H9 (cell line): ENCODE data around the gene CDH13. TPM values are rescaled to one million over a fixed set of nuclear protein-coding genes. Genes with fewer than 3 reads are reported as not detected.

ENCODE experiments used
- DNase-seq: peaks from one replicate; pipeline ENCODE4 v3.0.0-alpha.2; 2017
- H2AFZ ChIP-seq: one replicate; pipeline ENCODE4 v1.6.1; 2013; ENCODE audit warnings: mild to moderate bottlenecking, low read length, control low read depth, moderate library complexity
- H2AK5ac ChIP-seq: 2 replicates; pipeline ENCODE4 v1.6.1; 2013; ENCODE audit warnings: low read length, control low read depth, mixed read lengths; ENCODE audit not compliant: insufficient read length
- H2BK120ac ChIP-seq: one replicate; pipeline ENCODE4 v1.6.1; 2013; ENCODE audit warnings: low read depth, mild to moderate bottlenecking, low read length, control low read depth, inconsistent platforms; ENCODE audit not compliant: poor library complexity, severe bottlenecking
- H2BK12ac ChIP-seq: 2 replicates; pipeline ENCODE4 v1.6.1; 2013; ENCODE audit warnings: low read length, control low read depth, mixed read lengths, low read depth; ENCODE audit not compliant: insufficient read length
- H2BK15ac ChIP-seq: 2 replicates; pipeline ENCODE4 v1.6.1; 2013; ENCODE audit warnings: low read depth, low read length, control low read depth
- H2BK20ac ChIP-seq: one replicate; pipeline ENCODE4 v1.6.1; 2013; ENCODE audit warnings: low read depth, mild to moderate bottlenecking, low read length, control low read depth, inconsistent platforms; ENCODE audit not compliant: poor library complexity, severe bottlenecking
- H2BK5ac ChIP-seq: 2 replicates; pipeline ENCODE4 v1.6.1; 2013; ENCODE audit warnings: low read length, control low read depth, mixed read lengths; ENCODE audit not compliant: insufficient read length
- H3K14ac ChIP-seq: 2 replicates; pipeline ENCODE4 v1.6.1; 2013; ENCODE audit warnings: low read length, control low read depth; ENCODE audit not compliant: insufficient read depth
- H3K18ac ChIP-seq: 2 replicates; pipeline ENCODE4 v1.6.1; 2013; ENCODE audit warnings: low read depth, mild to moderate bottlenecking, mixed read lengths, low read length, control low read depth; ENCODE audit not compliant: insufficient read length
- H3K23ac ChIP-seq: 2 replicates; pipeline ENCODE4 v1.6.1; 2013; ENCODE audit warnings: low read length, control low read depth, mixed read lengths, low read depth; ENCODE audit not compliant: insufficient read length
- H3K23me2 ChIP-seq: 2 replicates; pipeline ENCODE4 v1.6.1; 2013; ENCODE audit warnings: low read depth, mild to moderate bottlenecking, mixed read lengths, low read length, control low read depth; ENCODE audit not compliant: insufficient read length, poor library complexity, severe bottlenecking
- H3K27ac ChIP-seq: 2 replicates; pipeline ENCODE4 v1.5.1; 2013; ENCODE audit warnings: low read length, control low read depth, mixed read lengths, low read depth; ENCODE audit not compliant: insufficient read length
- H3K27me3 ChIP-seq: 2 replicates; pipeline ENCODE4 v1.6.1; 2013; ENCODE audit warnings: low read length, control low read depth, inconsistent platforms; ENCODE audit not compliant: insufficient read depth
- H3K4ac ChIP-seq: 2 replicates; pipeline ENCODE4 v1.6.1; 2013; ENCODE audit warnings: low read depth, mild to moderate bottlenecking, control low read depth, inconsistent platforms, low read length, moderate library complexity
- H3K4me1 ChIP-seq: 2 replicates; pipeline ENCODE4 v1.6.1; 2013; ENCODE audit warnings: low read length, control low read depth, inconsistent platforms; ENCODE audit not compliant: insufficient read depth
- H3K4me2 ChIP-seq: 2 replicates; pipeline ENCODE4 v1.6.1; 2013; ENCODE audit warnings: low read length, control low read depth, mixed read lengths; ENCODE audit not compliant: insufficient read length, insufficient read depth
- H3K56ac ChIP-seq: 2 replicates; pipeline ENCODE4 v1.6.1; 2013; ENCODE audit warnings: low read depth, mild to moderate bottlenecking, mixed read lengths, low read length, control low read depth; ENCODE audit not compliant: insufficient read length
- H3K79me1 ChIP-seq: 2 replicates; pipeline ENCODE4 v1.6.1; 2013; ENCODE audit warnings: low read depth, mild to moderate bottlenecking, moderate library complexity, low read length, control low read depth, inconsistent platforms; ENCODE audit not compliant: insufficient read depth, poor library complexity, severe bottlenecking
- H3K79me2 ChIP-seq: 2 replicates; pipeline ENCODE4 v1.6.1; 2013; ENCODE audit warnings: low read length, control low read depth, inconsistent platforms; ENCODE audit not compliant: insufficient read depth
- H3K9ac ChIP-seq: 2 replicates; pipeline ENCODE4 v1.6.1; 2013; ENCODE audit warnings: low read length, control low read depth, mixed read lengths; ENCODE audit not compliant: insufficient read length; ENCODE audit errors: extremely low read depth
- H3K9me3 ChIP-seq: one replicate; pipeline ENCODE4 v1.6.1; 2013; ENCODE audit warnings: low read depth, low read length, inconsistent platforms; ENCODE audit not compliant: control insufficient read depth
- H3T11ph ChIP-seq: one replicate; pipeline ENCODE4 v1.6.1; 2013; ENCODE audit warnings: mild to moderate bottlenecking, low read length, control low read depth, inconsistent platforms
- H4K20me1 ChIP-seq: one replicate; pipeline ENCODE4 v1.6.1; 2013; ENCODE audit not compliant: control insufficient read depth, insufficient read length, insufficient read depth
- H4K5ac ChIP-seq: 2 replicates; pipeline ENCODE4 v1.6.1; 2013; ENCODE audit warnings: low read depth, mild to moderate bottlenecking, mixed read lengths, low read length, control low read depth; ENCODE audit not compliant: insufficient read length
- H4K8ac ChIP-seq: replicated peaks from 2 replicates; pipeline ENCODE4 v1.6.1; 2013; ENCODE audit warnings: low read length, control low read depth, mixed read lengths, low read depth; ENCODE audit not compliant: insufficient read length
- H4K91ac ChIP-seq: 2 replicates; pipeline ENCODE4 v1.6.1; 2013; ENCODE audit warnings: low read depth, mild to moderate bottlenecking, moderate library complexity, mixed read lengths, low read length, control low read depth; ENCODE audit not compliant: insufficient read length
- H3K27ac Mint-ChIP-seq, 3 experiments: 2 replicates in 2 of 3; 3 replicates in 1 of 3; pipeline ENCODE4 v1.8.0; 2020 to 2021; ENCODE audit warnings: mixed read lengths in 3 of 3, mild to moderate bottlenecking in 1 of 3, moderate library complexity in 1 of 3
- H3K27me3 Mint-ChIP-seq: 2 replicates; pipeline ENCODE4 v1.8.0; 2021; ENCODE audit warnings: low read depth, mild to moderate bottlenecking, moderate library complexity, mixed read lengths
- H3K36me3 Mint-ChIP-seq, 3 experiments: 2 replicates in 2 of 3; 3 replicates in 1 of 3; pipeline ENCODE4 v1.8.0; 2020 to 2021; ENCODE audit warnings: low read depth in 3 of 3, mixed read lengths in 3 of 3; ENCODE audit not compliant: insufficient read depth in 1 of 3
- H3K4me1 Mint-ChIP-seq, 2 experiments: 2 replicates each; pipeline ENCODE4 v1.8.0; 2020; ENCODE audit warnings: mixed read lengths in 2 of 2
- H3K4me3 Mint-ChIP-seq, 2 experiments: 2 replicates in 1 of 2; 3 replicates in 1 of 2; pipeline ENCODE4 v1.8.0; 2020 to 2021; ENCODE audit warnings: mild to moderate bottlenecking in 2 of 2, mixed read lengths in 2 of 2, moderate library complexity in 1 of 2
- H3K9me3 Mint-ChIP-seq, 2 experiments: 2 replicates in 1 of 2; 3 replicates in 1 of 2; pipeline ENCODE4 v1.8.0; 2020; ENCODE audit warnings: mild to moderate bottlenecking in 2 of 2, mixed read lengths in 2 of 2, moderate library complexity in 1 of 2
- CTCF ChIP-seq: fragments of 200-600 bp; sonication (generic); conservative IDR thresholded peaks from 3 replicates; pipeline ENCODE4 v1.8.0; 2021; ENCODE audit warnings: antibody characterized with exemption, mild to moderate bottlenecking
- WGBS: extraction: QIAGEN DNeasy Blood & Tissue Kit; methylation state at CpG from one replicate; pipeline ENCODE4 v1.1.7; 2013; ENCODE audit warnings: missing lambda C conversion rate, low lambda C conversion rate, mixed read lengths; ENCODE audit not compliant: insufficient read length; ENCODE audit errors: extremely low coverage; 5-methylcytosine and 5-hydroxymethylcytosine counted together
- total RNA-seq: library from RNA; stranded (reverse); gene quantifications from 2 replicates; pipeline ENCODE4 v1.2.1, GENCODE V29; 2021

Gene CDH13
- total RNA-seq, 1 experiment from 2014 or later, result 1.5 TPM

GRCh38 chr16:82864332-82865040 is 237.7 kb downstream of the CDH13 start:
- H2AK5ac ChIP-seq, result no peak overlapping the region
- H2BK12ac ChIP-seq, result no peak overlapping the region
- H3K23ac ChIP-seq, result no peak overlapping the region
- H2AFZ ChIP-seq, result no peak overlapping the region
- no peak overlapping the region for H3K18ac ChIP-seq
- no peak overlapping the region for H4K5ac ChIP-seq
- no peak overlapping the region for H2BK120ac ChIP-seq
- no peak overlapping the region for H3T11ph ChIP-seq
- no peak for DNase-seq
- H2BK5ac ChIP-seq, result no peak overlapping the region
- Mint-ChIP-seq H3K27ac (no peak overlapping the region), H3K9me3 (peaks cover 24 to 26% of the 10 kb centered on the region in 2 experiments), H3K36me3 (peaks cover 13 to 20% (median 14%) of the 10 kb centered on the region in 3 experiments), H3K4me1 (no peaks in the 10 kb centered on the region), H3K4me3 (no peak overlapping the region), H3K27me3 (peaks cover 2% of the 10 kb centered on the region)
- no peak overlapping the region for H3K4ac ChIP-seq
- no peaks in the 10 kb centered on the region for H4K20me1 ChIP-seq
- H3K4me1 ChIP-seq, result no peaks in the 10 kb centered on the region
- no peak overlapping the region for H3K14ac ChIP-seq
- no peaks in the 10 kb centered on the region for H3K79me1 ChIP-seq
- TF ChIP-seq CTCF, result no peak
- H3K27me3 ChIP-seq, result no peaks in the 10 kb centered on the region
- H3K4me2 ChIP-seq, result no peak overlapping the region
- H2BK15ac ChIP-seq, result no peak overlapping the region
- H3K9ac ChIP-seq, result no peak overlapping the region
- H4K91ac ChIP-seq, result no peak overlapping the region
- H3K27ac ChIP-seq, result no peak overlapping the region
- H2BK20ac ChIP-seq, result no peak overlapping the region
- no peaks in the 10 kb centered on the region for H3K9me3 ChIP-seq
- no peaks in the 10 kb centered on the region for H3K79me2 ChIP-seq
- no peak overlapping the region for H4K8ac ChIP-seq
- no peak overlapping the region for H3K56ac ChIP-seq
- H3K23me2 ChIP-seq, result no peaks in the 10 kb centered on the region
- WGBS, result no CpG with 5 or more reads among the region's 9 CpGs
